WI38 (cell line): Measurements from ENCODE around the gene ACE.

Experiments
- H3K4me3 ChIP-seq: 2 replicates; pipeline ENCODE4 v1.5.1; 2011; ENCODE audit warnings: low read depth, mild to moderate bottlenecking, control low read depth, low read length
- CTCF ChIP-seq: IDR thresholded peaks from 2 replicates; pipeline ENCODE4 v1.5.1; 2012; ENCODE audit warnings: low read depth, mild to moderate bottlenecking, control low read depth, low read length

The ACE gene

GRCh38 chr17:63519972-63520882 is 43.4 kb downstream of the ACE start:
- no peak for TF ChIP-seq CTCF
- H3K4me3 ChIP-seq, result no peak overlapping the region

- TF ChIP-seq CTCF, result no peak
Observed at GRCh38 chr17:63523253-63523855, 46.5 kb downstream of the ACE start, which contains the start of gene KCNH6. Gene KCNH6, plus strand, starts transcription at chr17:63523358. Its CDS starts 56 bp downstream, at chr17:63523414.

GRCh38 chr17:63524051-63524450 is 47.2 kb downstream of the ACE start:
- TF ChIP-seq CTCF, result no peak
- no peak overlapping the region for H3K4me3 ChIP-seq

More at GRCh38 chr17:63523253-63523855, 46.5 kb downstream of the ACE start, which contains the start of gene KCNH6:
- H3K4me3 ChIP-seq, result no peak within 1 kb of the TSS

- no peak for TF ChIP-seq CTCF
- no peak overlapping the region for H3K4me3 ChIP-seq
Observed at GRCh38 chr17:63525190-63525946, 48.5 kb downstream of the ACE start.

GRCh38 chr17:63526861-63527260 is 50.0 kb downstream of the ACE start:
- no peak for TF ChIP-seq CTCF
- H3K4me3 ChIP-seq, result no peak overlapping the region

- H3K4me3 ChIP-seq, result no peak overlapping the region
- no peak for TF ChIP-seq CTCF
Observed at GRCh38 chr17:63528183-63528582, 51.3 kb downstream of the ACE start.
